ENCODE data around the gene FKBP3. TPM values are rescaled to one million over a fixed set of nuclear protein-coding genes. Genes with fewer than 3 reads are reported as not detected.
A peak's percentile ranks its signal among the peaks of the same experiment; 100 is the strongest.
"Not testable (repeated sequence)": the region's sequence is repeated elsewhere in the genome, so short reads cannot be mapped to it uniquely, and the experiment has no call there.

Gene FKBP3
- total and polyA plus RNA-seq, 9 donors, result 59.4 to 131 (median 117) TPM

DNA sequence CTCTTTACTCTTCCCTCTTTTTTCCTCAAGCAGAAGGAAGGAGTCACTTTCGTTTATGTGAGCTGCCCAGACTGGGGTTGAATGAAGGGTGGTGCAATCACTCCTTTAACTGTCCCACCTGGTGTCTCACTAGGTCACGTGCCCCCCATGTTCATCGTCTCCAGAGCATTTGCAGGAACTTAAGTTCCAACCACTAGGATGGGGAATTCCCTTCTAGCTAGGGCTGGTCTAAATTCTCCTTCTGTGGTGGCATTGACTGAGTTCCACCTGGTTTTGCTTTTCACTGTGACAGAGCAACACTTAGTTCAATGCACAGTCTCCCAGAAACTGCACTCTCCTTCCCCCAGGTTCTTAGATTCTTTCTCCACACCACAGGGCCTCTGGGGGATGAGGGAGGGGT lies 10.9 kb upstream of the FKBP3 start:
- Histone ChIP-seq H3K4me3 (ENCODE audit: low read length) (no peak overlapping the region), H3K27ac (ENCODE audit: low read length) (no peak overlapping the region), H3K4me1 (ENCODE audit: control insufficient read depth, insufficient read depth, low read length) (no peaks in the 10 kb centered on the region), H3K27me3 (ENCODE audit: control insufficient read depth, insufficient read depth, low read length) (no peaks in the 10 kb centered on the region), H3K36me3 (ENCODE audit: control insufficient read depth, insufficient read depth, low read length) (peaks cover 5% of the 10 kb centered on the region), H3K9me3 (replicated peaks; ENCODE audit: control insufficient read depth, low read depth, low read length) (no peaks in the 10 kb centered on the region)
- no peak for DNase-seq
- WGBS (ENCODE audit: insufficient coverage), result 83% methylated on average over 1 of the region's 3 CpGs

DNA sequence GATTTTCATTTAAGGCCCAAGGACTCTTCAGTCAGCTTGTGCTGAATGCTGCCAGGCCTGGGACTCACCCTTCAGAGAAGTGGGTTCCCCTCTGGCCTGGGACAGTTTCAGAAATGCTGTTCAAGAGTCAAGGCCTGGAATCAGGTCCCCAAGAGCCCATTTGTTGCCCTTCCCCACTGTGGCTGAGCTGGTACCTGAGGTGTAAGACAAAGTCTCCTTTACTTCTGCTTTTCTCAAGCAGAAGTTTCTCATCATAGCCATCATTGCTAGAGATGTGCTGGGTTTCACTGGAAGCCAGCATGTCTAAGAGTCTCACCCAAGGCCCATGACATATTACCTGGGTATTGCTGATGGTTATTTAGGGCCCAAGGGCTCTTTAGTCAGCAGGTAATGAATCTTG lies 10.4 kb upstream of the FKBP3 start:
- Histone ChIP-seq H3K4me1 (ENCODE audit: control insufficient read depth, insufficient read depth, low read length) (no peaks in the 10 kb centered on the region), H3K36me3 (ENCODE audit: control insufficient read depth, insufficient read depth, low read length) (peaks cover 5% of the 10 kb centered on the region), H3K4me3 (ENCODE audit: low read length) (no peak overlapping the region)

DNA sequence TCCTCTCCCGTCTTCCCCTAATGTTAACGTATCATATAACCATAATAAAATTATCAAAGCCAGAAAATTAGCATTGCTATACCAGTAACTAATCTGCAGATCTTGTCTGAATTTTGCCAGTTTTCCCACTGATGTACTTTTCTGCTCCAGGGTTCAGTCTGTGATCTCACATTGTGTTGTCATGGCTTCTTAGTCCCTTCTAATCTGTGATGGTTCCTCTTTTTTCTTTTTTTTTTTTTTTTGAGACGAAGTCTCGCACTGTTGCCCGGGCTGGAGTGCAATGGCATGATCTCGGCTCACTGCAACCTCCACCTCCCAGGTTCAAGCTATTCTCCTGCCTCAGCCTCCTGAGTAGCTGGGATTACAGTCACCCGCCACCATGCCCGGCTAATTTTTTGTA lies 7.8 kb upstream of the FKBP3 start:
- not testable (repeated sequence) for H3K36me3 ChIP-seq (ENCODE audit: control insufficient read depth, insufficient read depth, low read length); H3K27me3 ChIP-seq (ENCODE audit: control insufficient read depth, insufficient read depth, low read length); H3K9me3 ChIP-seq (replicated peaks; ENCODE audit: control insufficient read depth, low read depth, low read length); H3K4me1 ChIP-seq (ENCODE audit: control insufficient read depth, insufficient read depth, low read length); H3K27ac ChIP-seq (ENCODE audit: low read length); H3K4me3 ChIP-seq (ENCODE audit: low read length); DNase-seq
- WGBS (ENCODE audit: insufficient coverage), result no CpG with 5 or more reads among the region's 8 CpGs

More for the DNA sequence above, 10.4 kb upstream of the FKBP3 start:
- Histone ChIP-seq H3K27me3 (ENCODE audit: control insufficient read depth, insufficient read depth, low read length) (no peaks in the 10 kb centered on the region), H3K9me3 (replicated peaks; ENCODE audit: control insufficient read depth, low read depth, low read length) (no peaks in the 10 kb centered on the region), H3K27ac (ENCODE audit: low read length) (no peak overlapping the region)
- no peak for DNase-seq

DNA sequence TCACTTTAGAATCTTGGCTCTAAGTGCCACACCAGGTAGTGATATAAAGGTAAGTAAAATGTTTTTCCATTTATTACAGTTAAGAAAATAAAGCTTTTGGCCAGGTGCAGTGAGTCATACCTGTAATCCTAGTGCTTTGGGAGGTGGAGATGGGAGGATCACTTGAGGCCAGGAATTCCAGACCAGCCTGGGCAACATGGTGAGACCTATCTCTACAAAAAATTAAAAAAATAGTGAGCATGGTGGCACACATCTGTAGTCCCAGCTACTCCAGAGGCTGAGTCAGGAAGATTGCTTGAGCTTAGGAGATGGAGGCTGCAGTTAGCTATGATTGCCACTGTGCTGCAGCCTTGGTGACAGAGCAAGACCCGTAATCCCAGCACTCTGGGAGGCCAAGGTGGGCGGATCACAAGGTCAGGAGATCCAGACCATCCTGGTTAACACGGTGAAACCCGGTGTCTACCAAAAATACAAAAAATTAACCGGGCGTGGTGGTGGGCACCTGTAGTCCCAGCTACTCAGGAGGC lies 6.4 kb upstream of the FKBP3 start:
- 96% methylated on average over 6 of the region's 6 CpGs for WGBS (ENCODE audit: insufficient coverage)
- no peak overlapping the region for H3K4me3 ChIP-seq (ENCODE audit: low read length)
- DNase-seq, result no peak
- H3K27me3 ChIP-seq (ENCODE audit: control insufficient read depth, insufficient read depth, low read length), result no peaks in the 10 kb centered on the region
- H3K27ac ChIP-seq (ENCODE audit: low read length), result no peak overlapping the region
- peaks cover 5% of the 10 kb centered on the region for H3K36me3 ChIP-seq (ENCODE audit: control insufficient read depth, insufficient read depth, low read length)
- peaks cover 3% of the 10 kb centered on the region for H3K4me1 ChIP-seq (ENCODE audit: control insufficient read depth, insufficient read depth, low read length)
- H3K9me3 ChIP-seq (replicated peaks; ENCODE audit: control insufficient read depth, low read depth, low read length), result no peaks in the 10 kb centered on the region

DNA sequence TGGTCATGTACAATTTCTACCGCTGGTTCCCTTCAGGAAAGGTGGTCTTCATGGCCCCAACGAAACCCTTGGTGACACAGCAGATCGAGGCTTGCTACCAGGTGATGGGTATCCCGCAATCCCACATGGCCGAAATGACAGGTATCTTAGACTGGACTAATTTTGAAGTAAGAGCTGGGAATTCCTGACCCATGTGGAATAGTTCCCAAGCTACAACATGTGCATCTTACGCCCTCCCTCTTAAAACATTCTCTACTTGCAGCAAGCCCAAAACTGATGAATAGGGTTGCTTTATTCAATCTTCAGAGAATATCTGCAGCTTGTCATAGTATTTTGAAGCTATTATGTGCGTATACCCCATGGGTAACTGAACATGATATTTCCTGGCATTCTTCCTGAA lies 2.1 kb upstream of the FKBP3 start:
- no peak for DNase-seq
- Histone ChIP-seq H3K27ac (ENCODE audit: low read length) (peak overlapping the region; percentile 67), H3K9me3 (replicated peaks; ENCODE audit: control insufficient read depth, low read depth, low read length) (no peaks in the 10 kb centered on the region), H3K36me3 (ENCODE audit: control insufficient read depth, insufficient read depth, low read length) (no peaks in the 10 kb centered on the region), H3K4me1 (ENCODE audit: control insufficient read depth, insufficient read depth, low read length) (peaks cover 3% of the 10 kb centered on the region), H3K27me3 (ENCODE audit: control insufficient read depth, insufficient read depth, low read length) (no peaks in the 10 kb centered on the region), H3K4me3 (ENCODE audit: low read length) (peak overlapping the region; percentile 57)
- WGBS (ENCODE audit: insufficient coverage), result 0% methylated on average over 4 of the region's 7 CpGs

DNA sequence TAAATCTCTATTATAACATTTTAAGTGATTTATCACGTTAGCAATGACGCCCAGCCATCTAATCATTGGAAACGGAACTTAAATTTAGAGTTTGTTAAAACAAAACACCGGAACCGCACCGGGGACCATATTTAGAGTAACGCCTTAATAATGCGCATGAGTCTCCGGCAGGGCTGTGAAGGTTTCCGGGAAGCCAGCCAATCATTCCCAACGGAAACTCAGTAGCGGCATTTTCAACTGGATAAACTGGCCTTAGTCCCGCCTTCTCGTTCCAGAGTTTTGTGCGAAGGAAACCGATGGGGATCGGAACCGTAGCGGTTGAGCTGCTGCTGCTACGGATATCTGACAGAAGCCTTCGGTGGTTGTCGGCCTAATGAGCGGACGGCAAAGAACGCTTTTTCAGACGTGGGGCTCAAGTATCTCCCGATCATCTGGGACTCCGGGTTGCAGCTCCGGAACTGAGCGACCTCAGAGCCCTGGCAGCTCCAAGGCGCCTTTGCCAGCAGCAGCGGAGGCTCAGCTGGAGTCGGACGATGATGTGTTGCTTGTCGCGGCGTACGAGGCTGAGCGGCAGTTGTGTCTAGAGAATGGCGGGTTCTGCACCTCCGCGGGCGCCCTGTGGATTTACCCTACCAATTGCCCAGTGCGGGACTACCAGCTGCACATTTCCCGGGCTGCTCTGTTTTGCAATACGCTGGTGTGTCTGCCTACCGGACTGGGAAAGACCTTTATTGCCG lies 1.5 kb upstream of the FKBP3 start, which contains the start of gene FANCM:
Gene FANCM (plus strand): TSS at position 272 of the 737 bp plus-strand sequence. CDS start 102 bp downstream, at position 374.
- Histone ChIP-seq H3K4me1 (ENCODE audit: control insufficient read depth, insufficient read depth, low read length) (peaks cover 3% of the 10 kb centered on the region), H3K4me3 (ENCODE audit: low read length) (peak within 1 kb of the TSS; percentile 57), H3K9me3 (replicated peaks; ENCODE audit: control insufficient read depth, low read depth, low read length) (no peaks in the 10 kb centered on the region), H3K27me3 (ENCODE audit: control insufficient read depth, insufficient read depth, low read length) (no peaks in the 10 kb centered on the region), H3K36me3 (ENCODE audit: control insufficient read depth, insufficient read depth, low read length) (no peaks in the 10 kb centered on the region), H3K27ac (ENCODE audit: low read length) (peak within 1 kb of the TSS; percentile 98)
- WGBS (ENCODE audit: insufficient coverage), result under 1% methylated on average over 46 of the region's 48 CpGs
- DNase-seq, result peak; percentile 99

DNA sequence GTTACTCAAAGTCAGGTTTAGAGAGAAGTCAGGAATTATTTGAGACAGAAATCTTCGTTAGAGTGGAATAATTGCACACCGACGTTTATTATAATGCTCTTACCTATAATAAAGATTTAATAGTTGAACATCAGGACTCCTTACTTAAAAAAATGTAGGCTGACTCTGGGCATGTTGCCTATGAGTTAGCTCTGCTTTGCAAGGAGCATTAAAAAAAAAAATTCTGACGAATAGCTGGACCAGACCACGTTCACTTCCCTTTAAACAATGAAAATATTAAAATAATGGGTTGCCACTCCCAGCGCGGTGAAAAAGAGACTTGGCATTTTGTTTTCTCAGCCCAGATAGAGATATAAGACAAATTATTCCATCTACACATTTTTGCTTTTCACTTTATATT lies 875 bp upstream of the FKBP3 start:
- H3K4me1 ChIP-seq (ENCODE audit: control insufficient read depth, insufficient read depth, low read length), result peaks cover 3% of the 10 kb centered on the region
- peak overlapping the region; percentile 98 for H3K27ac ChIP-seq (ENCODE audit: low read length)
- H3K36me3 ChIP-seq (ENCODE audit: control insufficient read depth, insufficient read depth, low read length), result no peaks in the 10 kb centered on the region
- peak overlapping the region; percentile 57 for H3K4me3 ChIP-seq (ENCODE audit: low read length)
- peak; percentile 76 for DNase-seq
- H3K9me3 ChIP-seq (replicated peaks; ENCODE audit: control insufficient read depth, low read depth, low read length), result no peaks in the 10 kb centered on the region
- WGBS (ENCODE audit: insufficient coverage), result no CpG with 5 or more reads among the region's 7 CpGs
- no peaks in the 10 kb centered on the region for H3K27me3 ChIP-seq (ENCODE audit: control insufficient read depth, insufficient read depth, low read length)

DNA sequence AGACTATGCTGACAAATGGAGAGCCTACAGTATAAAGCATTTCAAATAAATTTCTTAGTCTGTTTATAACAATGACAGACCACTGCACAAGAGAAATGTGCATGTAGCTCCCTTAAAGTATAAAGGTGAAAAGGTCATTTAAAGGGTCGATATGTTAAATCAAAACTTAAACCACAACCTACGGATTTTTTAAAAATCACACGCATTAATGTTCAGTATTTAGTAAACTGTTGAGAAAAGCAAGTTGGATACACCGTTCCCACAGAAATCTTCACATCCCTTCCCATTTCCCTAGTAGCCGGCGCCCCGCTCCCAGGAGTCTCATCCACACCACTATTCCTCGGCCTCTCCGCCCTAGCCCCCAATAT lies 614 bp downstream of the FKBP3 start:
- H3K27ac ChIP-seq (ENCODE audit: low read length), result peak overlapping the region; percentile 97
- peaks cover 3% of the 10 kb centered on the region for H3K4me1 ChIP-seq (ENCODE audit: control insufficient read depth, insufficient read depth, low read length)
- H3K4me3 ChIP-seq (ENCODE audit: low read length), result peak overlapping the region; percentile 82
- 0% methylated on average over 6 of the region's 9 CpGs for WGBS (ENCODE audit: insufficient coverage)
- no peaks in the 10 kb centered on the region for H3K36me3 ChIP-seq (ENCODE audit: control insufficient read depth, insufficient read depth, low read length)
- no peaks in the 10 kb centered on the region for H3K27me3 ChIP-seq (ENCODE audit: control insufficient read depth, insufficient read depth, low read length)
- DNase-seq, result no peak
- H3K9me3 ChIP-seq (replicated peaks; ENCODE audit: control insufficient read depth, low read depth, low read length), result no peaks in the 10 kb centered on the region

DNA sequence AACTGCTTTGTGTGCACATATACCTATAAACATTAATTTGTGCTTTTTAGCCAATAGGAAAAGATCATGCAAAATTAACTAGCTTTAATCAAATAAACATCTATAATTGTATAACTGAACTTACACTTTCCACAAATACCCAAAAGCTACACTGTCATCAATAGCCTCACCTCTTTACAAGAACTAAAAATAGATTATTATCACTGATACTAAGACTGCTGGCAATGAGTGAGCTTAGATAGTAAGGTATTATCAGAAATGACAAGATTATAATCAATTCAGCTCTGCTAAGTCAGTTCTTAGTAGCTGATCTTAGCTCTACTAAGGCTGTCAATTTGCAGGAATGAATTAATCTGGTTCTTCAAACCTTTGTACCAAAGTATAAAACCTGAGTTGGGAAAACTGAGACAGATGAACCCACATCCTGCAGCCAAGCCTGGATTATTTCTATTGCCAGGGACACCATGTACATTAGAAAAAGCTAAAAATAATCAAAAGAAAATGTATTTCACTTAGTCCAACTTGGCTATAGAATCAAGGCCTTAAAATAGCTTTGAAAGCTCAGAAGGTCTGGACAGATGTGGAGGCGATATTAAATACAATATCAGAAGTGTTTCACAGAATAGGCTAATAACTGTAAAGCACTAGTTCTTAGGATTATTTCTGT lies 5.2 kb downstream of the FKBP3 start:
- no peaks in the 10 kb centered on the region for H3K4me1 ChIP-seq (ENCODE audit: control insufficient read depth, insufficient read depth, low read length)
- H3K9me3 ChIP-seq (replicated peaks; ENCODE audit: control insufficient read depth, low read depth, low read length), result no peaks in the 10 kb centered on the region
- peaks cover 22% of the 10 kb centered on the region for H3K36me3 ChIP-seq (ENCODE audit: control insufficient read depth, insufficient read depth, low read length)
- H3K27me3 ChIP-seq (ENCODE audit: control insufficient read depth, insufficient read depth, low read length), result no peaks in the 10 kb centered on the region
- no peak overlapping the region for H3K27ac ChIP-seq (ENCODE audit: low read length)
- no peak overlapping the region for H3K4me3 ChIP-seq (ENCODE audit: low read length)
- DNase-seq, result peak; percentile 43
- WGBS (ENCODE audit: insufficient coverage), result no CpG with 5 or more reads among the region's 1 CpG

DNA sequence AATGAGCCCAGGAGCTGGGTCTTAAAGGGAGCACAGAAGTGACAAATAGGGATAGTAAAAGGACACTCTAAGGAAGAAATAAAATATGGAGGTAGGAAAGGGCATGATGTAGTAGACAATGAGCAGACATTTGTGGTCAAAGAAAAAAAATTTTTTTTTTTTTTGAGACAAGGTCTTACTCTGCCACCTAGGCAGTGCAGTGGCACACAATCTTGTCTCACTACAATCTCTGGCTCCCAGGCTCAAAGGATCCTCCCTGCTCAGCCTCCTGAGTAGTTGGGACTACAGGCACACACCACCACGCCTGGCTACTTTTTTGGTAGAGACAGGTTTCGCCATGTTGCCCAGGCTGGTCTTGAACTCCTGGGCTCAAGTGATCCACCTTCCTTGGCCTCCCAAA lies 8.5 kb downstream of the FKBP3 start:
- H3K27me3 ChIP-seq (ENCODE audit: control insufficient read depth, insufficient read depth, low read length), result no peaks in the 10 kb centered on the region
- no peak overlapping the region for H3K27ac ChIP-seq (ENCODE audit: low read length)
- no peak for DNase-seq
- H3K36me3 ChIP-seq (ENCODE audit: control insufficient read depth, insufficient read depth, low read length), result peaks cover 35% of the 10 kb centered on the region
- 100% methylated on average over 2 of the region's 2 CpGs for WGBS (ENCODE audit: insufficient coverage)
- no peaks in the 10 kb centered on the region for H3K9me3 ChIP-seq (replicated peaks; ENCODE audit: control insufficient read depth, low read depth, low read length)
- no peaks in the 10 kb centered on the region for H3K4me1 ChIP-seq (ENCODE audit: control insufficient read depth, insufficient read depth, low read length)
- H3K4me3 ChIP-seq (ENCODE audit: low read length), result no peak overlapping the region

All from muscle of leg (tissue), 11 donors.